Neutrophil (primary cell): ENCODE data around the gene TTC7B.

Experiments
- H3K27ac ChIP-seq: fragments of 200-600 bp; sonication (generic); 2 replicates; pipeline ENCODE4 v1.5.1; 2016; ENCODE audit warnings: mild to moderate bottlenecking, moderate library complexity
- H3K27me3 ChIP-seq: fragments of 200-600 bp; sonication (generic); 2 replicates; pipeline ENCODE4 v1.6.0; 2016; ENCODE audit warnings: mild to moderate bottlenecking
- H3K36me3 ChIP-seq: fragments of 200-600 bp; sonication (generic); 2 replicates; pipeline ENCODE4 v1.5.1; 2017
- H3K4me1 ChIP-seq, 2 experiments: fragments of 200-600 bp in 1 of 2; sonication (generic) in 1 of 2; 1 replicate in 1 of 2; 2 replicates in 1 of 2; pipeline versions ENCODE4 v1.5.1 to v1.6.1; 2013 to 2016; ENCODE audit warnings: low read depth in 1 of 2, low read length in 1 of 2, mild to moderate bottlenecking in 1 of 2, moderate library complexity in 1 of 2; ENCODE audit not compliant: control insufficient read depth in 1 of 2, insufficient read depth in 1 of 2
- H3K4me3 ChIP-seq, 2 experiments: fragments of 200-600 bp in 1 of 2; sonication (generic) in 1 of 2; 1 replicate in 1 of 2; 2 replicates in 1 of 2; pipeline ENCODE4 v1.5.1; 2013 to 2016; ENCODE audit warnings: low read depth in 1 of 2, low read length in 1 of 2, mild to moderate bottlenecking in 1 of 2, moderate library complexity in 1 of 2
- H3K9me3 ChIP-seq: fragments of 200-600 bp; sonication (generic); 2 replicates; pipeline ENCODE4 v1.5.1; 2016
- CTCF ChIP-seq: fragments of 200-600 bp; sonication (generic); IDR thresholded peaks from 2 replicates; pipeline ENCODE4 v1.5.1; 2016; ENCODE audit warnings: antibody characterized with exemption

TTC7B gene

DNA sequence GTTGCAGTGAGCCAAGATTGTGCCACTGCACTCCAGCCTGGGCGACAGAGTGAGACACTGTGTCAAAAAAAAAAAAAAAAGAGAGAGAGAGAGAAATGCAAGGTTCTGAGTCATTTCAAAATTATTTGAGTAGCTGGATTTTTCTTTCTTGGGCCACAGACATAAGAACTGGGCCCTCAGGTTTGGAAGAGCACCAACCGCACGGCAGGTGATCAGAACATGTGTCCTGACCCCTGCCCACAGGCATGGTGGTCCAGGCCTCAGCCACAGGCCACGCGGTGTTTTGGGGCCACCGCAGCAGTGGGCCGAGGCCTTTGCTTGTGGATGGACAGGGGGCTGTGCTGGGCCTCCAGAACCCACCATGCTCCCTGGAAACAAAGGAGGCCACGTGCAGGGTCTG, 292.7 kb downstream of the TTC7B start:
- Histone ChIP-seq H3K27ac (no peak overlapping the region), H3K27me3 (peaks cover 12% of the 10 kb centered on the region), H3K4me3 (no peak overlapping the region), H3K4me1 (no peaks in the 10 kb centered on the region), H3K36me3 (no peaks in the 10 kb centered on the region), H3K9me3 (no peaks in the 10 kb centered on the region)
- TF ChIP-seq CTCF = no peak

GRCh38 chr14:90522571-90523191, 293.5 kb downstream of the TTC7B start:
- no peak for TF ChIP-seq CTCF
- Histone ChIP-seq H3K27me3 (peaks cover 12% of the 10 kb centered on the region), H3K4me1 (no peaks in the 10 kb centered on the region), H3K36me3 (no peaks in the 10 kb centered on the region), H3K9me3 (no peaks in the 10 kb centered on the region), H3K27ac (no peak overlapping the region), H3K4me3 (no peak overlapping the region)

DNA sequence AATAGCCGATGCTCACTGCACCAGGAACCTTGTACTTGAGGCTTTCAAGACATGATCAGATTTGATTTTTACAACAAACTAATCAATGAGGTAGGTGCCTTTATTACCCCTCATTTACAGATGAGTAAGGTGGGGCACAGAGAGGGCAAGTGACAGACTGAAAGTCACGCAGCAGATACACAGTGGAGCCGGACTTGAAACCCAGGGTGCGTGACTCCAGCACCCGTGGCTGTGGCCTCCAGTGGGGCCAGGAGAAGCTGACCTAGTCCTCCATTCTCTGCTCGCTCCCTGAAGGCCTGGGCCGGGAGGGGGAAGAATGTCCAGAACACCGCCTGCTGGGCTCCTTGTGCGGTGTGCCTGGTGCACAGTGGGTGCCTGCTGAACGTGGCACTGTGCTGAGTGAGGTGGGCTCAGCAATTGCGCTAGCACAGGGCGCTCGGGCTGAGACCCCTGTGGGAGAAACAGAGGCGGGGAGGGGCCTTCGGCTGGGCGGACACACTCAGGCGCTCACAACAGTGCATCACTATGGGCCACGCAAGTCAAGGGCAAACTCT, 294.2 kb downstream of the TTC7B start:
- Histone ChIP-seq H3K9me3 (no peaks in the 10 kb centered on the region), H3K4me3 (no peak overlapping the region), H3K27me3 (peaks cover 12% of the 10 kb centered on the region), H3K36me3 (no peaks in the 10 kb centered on the region), H3K27ac (no peak overlapping the region), H3K4me1 (no peaks in the 10 kb centered on the region)
- TF ChIP-seq CTCF = no peak

DNA sequence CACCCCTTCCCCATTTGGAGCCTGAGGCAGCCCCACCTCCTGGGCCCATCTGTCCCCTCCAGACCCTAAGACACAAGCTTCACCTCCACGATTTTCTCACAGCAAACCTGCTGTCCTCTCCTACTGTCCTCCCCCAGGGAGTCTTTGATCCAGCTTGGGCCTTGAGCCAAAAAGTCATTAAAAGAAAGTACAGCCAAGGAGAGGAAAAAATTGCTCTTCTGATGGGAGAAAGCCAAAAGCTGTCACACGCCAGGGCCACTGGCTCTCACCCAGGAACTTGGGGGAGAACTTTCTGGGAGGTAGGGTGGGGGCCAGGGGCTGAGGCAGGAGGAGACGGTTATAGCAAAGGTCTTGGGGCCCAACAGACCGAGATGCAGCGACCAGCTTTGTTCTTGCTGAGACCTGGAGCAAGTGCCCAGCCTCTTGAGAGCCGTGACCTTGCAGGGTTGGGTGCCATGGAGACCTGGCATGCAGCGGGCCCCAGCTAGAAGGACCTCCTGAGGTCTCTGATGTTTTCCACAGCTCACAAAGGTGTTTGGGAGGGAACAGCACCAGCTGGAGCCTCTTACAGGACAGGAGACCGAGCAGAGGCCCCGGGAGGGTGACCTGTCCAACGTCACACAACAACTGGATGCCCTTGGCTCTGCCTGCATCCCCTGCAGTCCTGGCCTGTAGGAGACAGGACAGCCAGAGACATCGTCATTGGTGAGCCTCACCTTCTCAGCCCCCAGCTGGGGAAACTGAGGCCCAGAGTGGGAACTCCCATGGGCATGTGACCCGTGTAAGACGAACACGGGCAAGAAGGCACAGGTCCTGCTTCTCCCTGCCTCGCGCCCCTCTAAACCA, 294.9 kb downstream of the TTC7B start:
- no peak overlapping the region for H3K27ac ChIP-seq
- TF ChIP-seq CTCF = no peak
- no peak overlapping the region for H3K4me3 ChIP-seq
- H3K36me3 ChIP-seq = no peaks in the 10 kb centered on the region
- H3K9me3 ChIP-seq = no peaks in the 10 kb centered on the region
- no peaks in the 10 kb centered on the region for H3K4me1 ChIP-seq
- peaks cover 12% of the 10 kb centered on the region for H3K27me3 ChIP-seq

- Histone ChIP-seq H3K27me3 (peaks cover 11% of the 10 kb centered on the region), H3K4me3 (no peak overlapping the region), H3K27ac (no peak overlapping the region), H3K9me3 (no peaks in the 10 kb centered on the region), H3K4me1 (no peaks in the 10 kb centered on the region), H3K36me3 (no peaks in the 10 kb centered on the region)
- no peak for TF ChIP-seq CTCF
These were observed 295.9 kb downstream of the TTC7B start for GRCh38 chr14:90520326-90520725.
